T-cell (primary cell): Measurements from ENCODE around the gene AEN. TPM values are rescaled to one million over a fixed set of nuclear protein-coding genes. Genes with fewer than 3 reads are reported as not detected.

Experiments used
- ATAC-seq, 4 experiments: fragments of 200-7000 bp in 3 of 4; fragments of 150-1000 bp in 1 of 4; cut with Tn5 transposase; replicated peaks in 1 of 4; 1 replicate in 3 of 4; 2 replicates in 1 of 4; pipeline ENCODE4 v1.10.0; 2021; ENCODE audit warnings: moderate library complexity in 3 of 4, mild to moderate bottlenecking in 2 of 4, moderate number of reproducible peaks in 1 of 4
- CTCF ChIA-PET, 2 donors: fragments of 300-600 bp; sonication (Branson Sonifier 250); formaldehyde crosslinking; loops; one replicate each; lab custom pipeline; 2022; ENCODE audit warnings: antibody characterized with exemption in 2 of 2; lab: Charles Lee
- POLR2A ChIA-PET, 2 donors: fragments of 300-600 bp; sonication (Branson Sonifier 250); formaldehyde crosslinking; loops; one replicate each; lab custom pipeline; 2022; ENCODE audit warnings: antibody characterized with exemption in 2 of 2; lab: Charles Lee
- DNase-seq, 35 experiments: peaks; one replicate each; pipeline versions ENCODE4 v3.0.0 to v3.0.0-alpha.2; 2013 to 2023
- H3K27ac ChIP-seq: one replicate; pipeline ENCODE4 v1.5.1; 2013; ENCODE audit warnings: low read length
- H3K27me3 ChIP-seq, 2 experiments: replicated peaks in 1 of 2; 1 replicate in 1 of 2; 2 replicates in 1 of 2; pipeline versions ENCODE4 v1.6.1 to v1.7.0; 2013; ENCODE audit warnings: low read length in 1 of 2, mixed read lengths in 1 of 2; ENCODE audit not compliant: control insufficient read depth in 2 of 2, insufficient read depth in 2 of 2; ENCODE audit errors: extremely low read depth in 1 of 2
- H3K36me3 ChIP-seq, 2 donors: 1 replicate in 1 of 2; 2 replicates in 1 of 2; pipeline versions ENCODE4 v1.6.1 to v1.7.0; 2013; ENCODE audit warnings: low read length in 1 of 2; ENCODE audit not compliant: control insufficient read depth in 2 of 2, insufficient read depth in 1 of 2; ENCODE audit errors: extremely low read depth in 1 of 2
- H3K4me1 ChIP-seq, 2 experiments: 1 replicate in 1 of 2; 2 replicates in 1 of 2; pipeline versions ENCODE4 v1.6.1 to v1.7.0; 2013; ENCODE audit warnings: low read length in 2 of 2, mixed read lengths in 1 of 2; ENCODE audit not compliant: insufficient read depth in 2 of 2, control insufficient read depth in 1 of 2; ENCODE audit errors: extremely low read depth in 1 of 2
- H3K4me3 ChIP-seq, 2 donors: 1 replicate in 1 of 2; 2 replicates in 1 of 2; pipeline versions ENCODE4 v1.5.1 to v1.7.0; 2013; ENCODE audit warnings: mild to moderate bottlenecking in 2 of 2, low read length in 1 of 2, moderate library complexity in 1 of 2; ENCODE audit not compliant: control insufficient read depth in 1 of 2; ENCODE audit errors: extremely low read depth in 1 of 2
- H3K9me3 ChIP-seq: 2 replicates; pipeline ENCODE4 v1.7.0; 2013
- H3K27ac Mint-ChIP-seq, 2 donors: one replicate each; pipeline ENCODE4 v1.8.0; 2020 to 2021; ENCODE audit warnings: mild to moderate bottlenecking in 2 of 2, mixed read lengths in 2 of 2
- H3K27me3 Mint-ChIP-seq, 2 donors: one replicate each; pipeline ENCODE4 v1.8.0; 2021 to 2022; ENCODE audit warnings: mixed read lengths in 2 of 2
- H3K36me3 Mint-ChIP-seq: one replicate; pipeline ENCODE4 v1.8.0; 2021; ENCODE audit warnings: mixed read lengths
- H3K4me1 Mint-ChIP-seq, 3 donors: one replicate each; pipeline ENCODE4 v1.8.0; 2020 to 2022; ENCODE audit warnings: mixed read lengths in 3 of 3, mild to moderate bottlenecking in 1 of 3
- H3K4me3 Mint-ChIP-seq, 3 donors: one replicate each; pipeline ENCODE4 v1.8.0; 2020 to 2022; ENCODE audit warnings: mild to moderate bottlenecking in 3 of 3, mixed read lengths in 3 of 3, moderate library complexity in 3 of 3
- H3K9me3 Mint-ChIP-seq, 3 donors: one replicate each; pipeline ENCODE4 v1.8.0; 2020 to 2022; ENCODE audit warnings: mixed read lengths in 3 of 3
- WGBS: methylation state at CpG from one replicate; pipeline ENCODE4 v1.1.5; 2013; ENCODE audit warnings: missing lambda C conversion rate; ENCODE audit not compliant: insufficient coverage; 5-methylcytosine and 5-hydroxymethylcytosine counted together
- total RNA-seq, 35 experiments: library from RNA in 6 of 35; stranded (reverse) in 6 of 35; fragments of 120-200 nt in 1 of 35; gene quantifications; one replicate each; pipeline versions ENCODE4 v1.2.1 to v1.2.4 and lab custom pipeline; 2013 to 2026

The AEN gene
- total RNA-seq, 5 donors from 2014 or later (not counting 1 experiment from before 2014, with no cell fraction given): 31.1 to 69.2 (median 51.5) TPM

- Histone ChIP-seq H3K4me1 (peaks cover 52 to 91% of the 10 kb centered on the region in 2 experiments), H3K9me3 (no peaks in the 10 kb centered on the region), H3K36me3 (peaks cover 0 to 15% of the 10 kb centered on the region in 2 donors), H3K27ac (peak overlapping the region; percentile 55), H3K27me3 (no peaks in the 10 kb centered on the region), H3K4me3 (peak overlapping the region in 1 of 2 donors; percentile 17)
- Mint-ChIP-seq H3K9me3 (no peaks in the 10 kb centered on the region), H3K27ac (peak overlapping the region; percentile 87 to 91), H3K4me1 (peaks cover 81 to 92% (median 90%) of the 10 kb centered on the region in 3 donors), H3K4me3 (peak overlapping the region in 1 of 3 donors; percentile 76), H3K27me3 (no peaks in the 10 kb centered on the region), H3K36me3 (peaks cover 21% of the 10 kb centered on the region)
- ChIA-PET POLR2A (interaction anchor here in 1 of 2 donors (0.6 kb wide), 1 partner anchor 186 kb away, joined by 3 read pairs; no protein-coding TSS in a partner anchor), CTCF (interaction anchor here in 1 of 2 donors (1.2 to 1.8 kb wide), 3 partner anchors 17 to 34 kb away, joined by 4 to 7 read pairs (median 7); partner anchors contain the start of genes AEN and ISG20)
- WGBS: 0% methylated on average over 1 of the region's 8 CpGs
- peak; percentile 53 to 68 (median 64) for ATAC-seq
- DNase-seq: peak in 11 of 35 experiments; percentile 18 to 47 (median 33)
Observed at GRCh38 chr15:88655800-88656488, 34.8 kb downstream of the AEN start.

GRCh38 chr15:88656760-88657221 lies 35.7 kb downstream of the AEN start:
- 70% methylated on average over 10 of the region's 10 CpGs for WGBS
- H3K4me3 Mint-ChIP-seq: peak overlapping the region in 1 of 3 donors; percentile 76
- peak overlapping the region; percentile 86 to 91 for H3K27ac Mint-ChIP-seq
- POLR2A ChIA-PET: interaction anchor here in 1 of 2 donors (0.5 to 0.6 kb wide), 2 partner anchors 23 to 457 kb away, joined by 3 to 6 read pairs; no protein-coding TSS in a partner anchor
- CTCF ChIA-PET: interaction anchor here in 1 of 2 donors (0.6 to 1.9 kb wide), 3 partner anchors 18 to 35 kb away, joined by 3 to 7 read pairs (median 6); partner anchors contain the start of genes AEN and ISG20
- Histone ChIP-seq H3K4me1 (peaks cover 44 to 83% of the 10 kb centered on the region in 2 experiments), H3K27me3 (no peaks in the 10 kb centered on the region), H3K27ac (peak overlapping the region; percentile 47), H3K36me3 (peaks cover 0 to 14% of the 10 kb centered on the region in 2 donors), H3K4me3 (no peak overlapping the region), H3K9me3 (no peaks in the 10 kb centered on the region)
- DNase-seq: peak in 4 of 35 experiments; percentile 24 to 49 (median 33)
- H3K36me3 Mint-ChIP-seq: peaks cover 18% of the 10 kb centered on the region
- H3K27me3 Mint-ChIP-seq: no peaks in the 10 kb centered on the region
- peaks cover 78 to 90% (median 85%) of the 10 kb centered on the region in 3 donors for H3K4me1 Mint-ChIP-seq
- ATAC-seq: peak in 1 of 4 experiments; percentile 24
- H3K9me3 Mint-ChIP-seq: no peaks in the 10 kb centered on the region

DNA sequence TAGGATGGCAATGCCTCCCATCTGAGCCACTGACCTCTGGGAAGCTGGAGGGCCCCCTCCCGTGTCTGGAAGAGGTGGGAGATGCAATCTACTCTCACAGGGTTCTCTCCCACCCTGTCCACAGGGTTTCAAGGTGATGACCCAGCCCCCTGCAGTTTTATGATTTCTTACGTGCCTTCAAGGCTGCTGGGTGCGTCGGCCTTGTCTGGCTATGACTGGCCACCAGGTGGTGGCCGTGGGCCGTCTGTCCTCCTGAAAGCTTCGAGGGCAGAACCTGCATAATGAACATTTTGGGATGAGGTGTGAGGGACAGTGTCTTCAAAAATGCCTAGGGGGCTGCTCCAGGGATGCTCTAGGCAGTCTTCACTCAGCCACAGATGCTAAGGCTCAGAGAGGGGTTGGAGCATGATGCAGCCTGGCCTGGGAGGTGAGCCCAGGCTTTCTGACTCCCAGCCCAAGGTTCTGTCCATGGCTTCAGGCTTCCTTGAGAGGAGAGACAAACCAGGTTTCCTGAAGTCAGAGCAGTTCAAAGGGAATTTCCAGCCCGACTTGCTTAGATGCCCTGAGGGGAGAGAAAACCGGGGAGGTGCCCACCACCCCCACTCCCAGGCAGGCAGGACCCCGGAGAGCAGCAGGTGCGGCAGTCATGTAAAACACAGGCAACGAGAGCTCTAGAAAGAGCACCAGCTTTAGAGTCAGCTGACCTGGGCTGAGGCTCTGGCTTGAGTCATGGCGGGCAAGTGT lies 36.4 kb downstream of the AEN start:
- DNase-seq: peak in 1 of 35 experiments; percentile 35
- CTCF ChIA-PET: interaction anchor here in 1 of 2 donors (0.6 to 1.9 kb wide), 3 partner anchors 19 to 33 kb away, joined by 3 to 6 read pairs (median 4); partner anchors contain the start of gene ISG20
- Histone ChIP-seq H3K9me3 (no peaks in the 10 kb centered on the region), H3K4me3 (no peak overlapping the region), H3K4me1 (peaks cover 43 to 78% of the 10 kb centered on the region in 2 experiments), H3K36me3 (peaks cover 0 to 13% of the 10 kb centered on the region in 2 donors), H3K27me3 (no peaks in the 10 kb centered on the region), H3K27ac (peak overlapping the region; percentile 47)
- peak overlapping the region in 1 of 3 donors; percentile 76 for H3K4me3 Mint-ChIP-seq
- peaks cover 18% of the 10 kb centered on the region for H3K36me3 Mint-ChIP-seq
- WGBS: 69% methylated on average over 11 of the region's 13 CpGs
- H3K9me3 Mint-ChIP-seq: no peaks in the 10 kb centered on the region
- H3K27ac Mint-ChIP-seq: peak overlapping the region; percentile 86 to 91
- no peak for ATAC-seq
- peaks cover 76 to 87% (median 83%) of the 10 kb centered on the region in 3 donors for H3K4me1 Mint-ChIP-seq
- no peaks in the 10 kb centered on the region for H3K27me3 Mint-ChIP-seq
- POLR2A ChIA-PET: interaction anchor here in 1 of 2 donors (0.6 kb wide), 1 partner anchor 457 kb away, joined by 3 read pairs; no protein-coding TSS in a partner anchor

DNA sequence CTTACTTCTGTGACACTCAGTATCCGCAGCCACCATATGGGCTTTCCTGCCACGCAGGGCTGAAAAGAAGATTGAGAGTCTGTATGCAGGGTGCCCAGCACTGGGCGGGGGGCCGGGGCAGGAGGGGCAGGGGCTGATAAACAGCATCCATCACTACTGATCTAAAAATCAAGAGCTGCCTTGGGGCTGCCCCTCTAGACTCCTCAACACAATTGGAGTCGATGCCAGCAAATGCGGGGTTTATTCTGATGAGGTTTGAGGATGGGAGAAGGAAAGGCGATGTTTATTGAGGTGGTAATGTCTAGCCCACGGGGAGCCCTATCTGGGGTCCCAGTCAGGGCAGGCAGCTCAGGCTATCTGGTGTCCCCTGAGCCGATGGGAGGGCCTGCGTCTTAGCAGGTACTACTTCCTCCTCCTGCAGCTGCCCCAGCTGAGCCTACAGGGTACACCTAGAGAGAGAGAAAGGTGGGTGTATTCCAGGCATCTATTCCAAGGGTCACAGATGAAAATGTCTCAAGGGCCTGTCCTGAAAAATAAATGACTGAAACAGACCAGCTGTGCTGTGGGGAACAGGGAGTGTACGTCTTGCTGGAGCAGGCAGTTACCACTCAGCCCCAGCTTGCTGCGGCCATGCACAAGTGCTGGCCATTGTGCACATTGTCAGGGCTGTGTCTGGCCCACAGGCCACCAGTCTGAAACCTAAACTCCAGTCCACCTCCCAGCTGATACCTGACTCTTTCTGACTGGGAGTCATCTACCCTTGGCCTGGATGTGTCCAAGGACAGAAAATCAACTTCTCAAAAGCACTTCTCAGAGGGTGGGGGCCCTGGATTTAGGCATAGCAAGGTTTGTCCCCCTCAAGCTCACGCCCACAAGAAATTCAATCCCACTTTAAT lies 37.2 kb downstream of the AEN start:
- peak overlapping the region; percentile 86 to 91 for H3K27ac Mint-ChIP-seq
- peaks cover 0 to 9% of the 10 kb centered on the region in 2 donors for H3K36me3 ChIP-seq
- ChIA-PET CTCF (interaction anchor here (0.6 to 1.9 kb wide), 4 partner anchors 20 to 585 kb away, joined by 3 to 6 read pairs (median 4); partner anchors contain the start of genes FANCI (in 1 of the 2) and ISG20 (in 1 of the 2)), POLR2A (no interaction called here)
- H3K36me3 Mint-ChIP-seq: peaks cover 10% of the 10 kb centered on the region
- DNase-seq (no peak), ATAC-seq (no peak)
- no peaks in the 10 kb centered on the region for H3K27me3 ChIP-seq
- H3K4me3 Mint-ChIP-seq: peak overlapping the region in 1 of 3 donors; percentile 76
- 90% methylated on average over 3 of the region's 13 CpGs for WGBS
- H3K27me3 Mint-ChIP-seq: no peaks in the 10 kb centered on the region
- peaks cover 67 to 84% (median 78%) of the 10 kb centered on the region in 3 donors for H3K4me1 Mint-ChIP-seq
- H3K4me1 ChIP-seq: peaks cover 35 to 69% of the 10 kb centered on the region in 2 experiments
- no peak overlapping the region for H3K4me3 ChIP-seq
- H3K9me3 ChIP-seq: no peaks in the 10 kb centered on the region
- peak overlapping the region; percentile 4 for H3K27ac ChIP-seq
- no peaks in the 10 kb centered on the region for H3K9me3 Mint-ChIP-seq
